Ishikawa (cell line): ENCODE results near the gene TENM3.

Experiments
- CEBPB ChIP-seq: IDR thresholded peaks from 2 replicates; pipeline ENCODE4 v1.6.1; 2012
- CREB1 ChIP-seq: IDR thresholded peaks from 2 replicates; pipeline ENCODE4 v1.6.1; 2012; ENCODE audit warnings: low read depth
- EGR1 ChIP-seq: IDR thresholded peaks from 2 replicates; pipeline ENCODE4 v1.6.1; 2012
- EP300 ChIP-seq: IDR thresholded peaks from 2 replicates; pipeline ENCODE4 v1.6.1; 2012; ENCODE audit warnings: borderline replicate concordance
- FOXM1 ChIP-seq: IDR thresholded peaks from 2 replicates; pipeline ENCODE4 v1.6.1; 2012; ENCODE audit warnings: low read depth, borderline replicate concordance
- MAX ChIP-seq: IDR thresholded peaks from 2 replicates; pipeline ENCODE4 v1.6.1; 2012
- NFIC ChIP-seq: IDR thresholded peaks from 2 replicates; pipeline ENCODE4 v1.6.1; 2012
- RAD21 ChIP-seq: IDR thresholded peaks from 2 replicates; pipeline ENCODE4 v1.6.1; 2012; ENCODE audit warnings: low read depth
- REST ChIP-seq: IDR thresholded peaks from 2 replicates; pipeline ENCODE4 v1.6.1; 2012; ENCODE audit warnings: low read depth, mild to moderate bottlenecking
- TAF1 ChIP-seq: IDR thresholded peaks from 2 replicates; pipeline ENCODE4 v1.6.1; 2012; ENCODE audit warnings: low read depth, mild to moderate bottlenecking
- TCF12 ChIP-seq: IDR thresholded peaks from 2 replicates; pipeline ENCODE4 v1.6.1; 2012; ENCODE audit warnings: low read depth
- TEAD4 ChIP-seq: IDR thresholded peaks from 2 replicates; pipeline ENCODE4 v1.6.1; 2012
- USF1 ChIP-seq: IDR thresholded peaks from 2 replicates; pipeline ENCODE4 v1.6.1; 2012
- YY1 ChIP-seq: IDR thresholded peaks from 2 replicates; pipeline ENCODE4 v1.6.1; 2012; ENCODE audit warnings: low read depth
- ZBTB7A ChIP-seq: IDR thresholded peaks from 2 replicates; pipeline ENCODE4 v1.6.1; 2012; ENCODE audit warnings: low read depth

Gene TENM3

GRCh38 chr4:182842104-182842600, 599.0 kb downstream of the TENM3 start:
- TF ChIP-seq CREB1 (no peak), FOXM1 (no peak)

- TF ChIP-seq CEBPB (no peak), FOXM1 (no peak), EP300 (no peak), YY1 (no peak), EGR1 (no peak), MAX (no peak), CREB1 (no peak), USF1 (no peak)
Measured at GRCh38 chr4:182842759-182843390, 599.7 kb downstream of the TENM3 start.

GRCh38 chr4:182843808-182844325, 600.7 kb downstream of the TENM3 start:
- TF ChIP-seq EGR1 (no peak), ZBTB7A (no peak), TAF1 (no peak), EP300 (no peak), CEBPB (no peak), FOXM1 (no peak), RAD21 (no peak), NFIC (no peak), USF1 (no peak), TCF12 (no peak), YY1 (no peak), MAX (no peak), REST (no peak), CREB1 (no peak), TEAD4 (no peak)

GRCh38 chr4:182845618-182846017, 602.4 kb downstream of the TENM3 start:
- TF ChIP-seq NFIC (no peak), REST (no peak), RAD21 (no peak), TCF12 (no peak), EP300 (no peak), TEAD4 (no peak)

GRCh38 chr4:182846036-182846435, 602.8 kb downstream of the TENM3 start:
- no peak for TF ChIP-seq EP300
- TF ChIP-seq FOXM1, result no peak
- no peak for TF ChIP-seq EGR1
- TF ChIP-seq TEAD4, result no peak
- no peak for TF ChIP-seq ZBTB7A
- no peak for TF ChIP-seq USF1
- no peak for TF ChIP-seq MAX
- no peak for TF ChIP-seq RAD21
- TF ChIP-seq TAF1, result no peak
- TF ChIP-seq CREB1, result no peak
- no peak for TF ChIP-seq NFIC
- TF ChIP-seq CEBPB, result no peak
- no peak for TF ChIP-seq REST
- TF ChIP-seq YY1, result no peak
- TF ChIP-seq TCF12, result no peak
